SJCRH30 (cell line): Measurements from ENCODE around the gene ZNF367. TPM values are rescaled to one million over a fixed set of nuclear protein-coding genes. Genes with fewer than 3 reads are reported as not detected.
A peak's percentile ranks its signal among the peaks of the same experiment; 100 is the strongest.

ENCODE experiments used
- DNase-seq, 2 experiments: peaks; one replicate each; pipeline ENCODE4 v3.0.0-alpha.2; 2015 to 2020
- H3K27ac ChIP-seq: fragments of 250-450 bp; sonication (Bioruptor Pico); 2 replicates; pipeline ENCODE4 v1.5.1; 2020; ENCODE audit warnings: mild to moderate bottlenecking, moderate library complexity
- H3K27me3 ChIP-seq: fragments of 250-450 bp; sonication (Bioruptor Pico); 2 replicates; pipeline ENCODE4 v1.5.1; 2020; ENCODE audit warnings: mild to moderate bottlenecking, moderate library complexity
- H3K36me3 ChIP-seq: fragments of 250-450 bp; sonication (Bioruptor Pico); 2 replicates; pipeline ENCODE4 v1.5.1; 2020; ENCODE audit warnings: mild to moderate bottlenecking, moderate library complexity
- H3K4me1 ChIP-seq: fragments of 250-450 bp; sonication (Bioruptor Pico); 2 replicates; pipeline ENCODE4 v1.5.1; 2020; ENCODE audit warnings: mild to moderate bottlenecking, moderate library complexity
- H3K4me3 ChIP-seq: fragments of 250-450 bp; sonication (Bioruptor Pico); 2 replicates; pipeline ENCODE4 v1.5.1; 2020; ENCODE audit warnings: mild to moderate bottlenecking, moderate library complexity
- H3K9me3 ChIP-seq: fragments of 250-450 bp; sonication (Bioruptor Pico); replicated peaks from 2 replicates; pipeline ENCODE4 v1.5.1; 2020; ENCODE audit warnings: mild to moderate bottlenecking, moderate library complexity
- total RNA-seq: library from RNA; depleted of rRNA; stranded (reverse); fragments of >200 nt; shearing (Covaris generic); gene quantifications from 2 replicates; pipeline ENCODE4 v1.2.3, GENCODE V29; 2014; rRNA removed

Gene ZNF367
- 31.4 and 35.5 TPM in 2 replicates for total RNA-seq

GRCh38 chr9:96418083-96418919 lies at the start of gene ZNF367:
Gene ZNF367, minus strand, starts transcription at chr9:96418370. Its CDS starts 338 bp downstream, at chr9:96418032.
- peaks cover 5% of the 10 kb centered on the region for H3K36me3 ChIP-seq
- H3K4me1 ChIP-seq, result peaks cover 11% of the 10 kb centered on the region
- no peaks in the 10 kb centered on the region for H3K27me3 ChIP-seq
- peak within 1 kb of the TSS; percentile 92 for H3K27ac ChIP-seq
- H3K4me3 ChIP-seq, result peak within 1 kb of the TSS; percentile 90
- DNase-seq, result peak; percentile 98 to 99
- no peaks in the 10 kb centered on the region for H3K9me3 ChIP-seq

- Histone ChIP-seq H3K27ac (no peak overlapping the region), H3K36me3 (peaks cover 15% of the 10 kb centered on the region), H3K27me3 (no peaks in the 10 kb centered on the region)
Measured at GRCh38 chr9:96467784-96468183, 49.6 kb upstream of the ZNF367 start.

GRCh38 chr9:96464426-96464825 lies 46.3 kb upstream of the ZNF367 start:
- H3K36me3 ChIP-seq, result peaks cover 8% of the 10 kb centered on the region
- H3K4me1 ChIP-seq, result no peaks in the 10 kb centered on the region
- peak in 1 of 2 experiments; percentile 51 for DNase-seq
- H3K27ac ChIP-seq, result no peak overlapping the region
- H3K9me3 ChIP-seq, result no peaks in the 10 kb centered on the region
- H3K27me3 ChIP-seq, result no peaks in the 10 kb centered on the region
- H3K4me3 ChIP-seq, result no peak overlapping the region

More at GRCh38 chr9:96467784-96468183, 49.6 kb upstream of the ZNF367 start:
- Histone ChIP-seq H3K4me1 (no peaks in the 10 kb centered on the region), H3K9me3 (no peaks in the 10 kb centered on the region), H3K4me3 (no peak overlapping the region)
- no peak for DNase-seq

GRCh38 chr9:96462541-96462940 lies 44.4 kb upstream of the ZNF367 start:
- H3K4me1 ChIP-seq, result no peaks in the 10 kb centered on the region
- H3K27me3 ChIP-seq, result no peaks in the 10 kb centered on the region
- H3K27ac ChIP-seq, result no peak overlapping the region
- no peak overlapping the region for H3K4me3 ChIP-seq
- no peak for DNase-seq
- no peaks in the 10 kb centered on the region for H3K9me3 ChIP-seq
- H3K36me3 ChIP-seq, result peaks cover 3% of the 10 kb centered on the region; the same call in 1 of the 2 replicates

GRCh38 chr9:96461336-96461735 lies 43.2 kb upstream of the ZNF367 start:
- Histone ChIP-seq H3K27ac (no peak overlapping the region), H3K36me3 (peaks cover 3% of the 10 kb centered on the region; the same call in 1 of the 2 replicates), H3K27me3 (no peaks in the 10 kb centered on the region), H3K9me3 (no peaks in the 10 kb centered on the region), H3K4me3 (no peak overlapping the region), H3K4me1 (no peaks in the 10 kb centered on the region)
- no peak for DNase-seq

- Histone ChIP-seq H3K27me3 (no peaks in the 10 kb centered on the region), H3K9me3 (no peaks in the 10 kb centered on the region), H3K4me3 (no peak overlapping the region), H3K27ac (no peak overlapping the region), H3K36me3 (peaks cover 3% of the 10 kb centered on the region; the same call in 1 of the 2 replicates), H3K4me1 (no peaks in the 10 kb centered on the region)
- DNase-seq, result no peak
Measured at GRCh38 chr9:96460882-96461281, 42.7 kb upstream of the ZNF367 start.

GRCh38 chr9:96460470-96460869 lies 42.3 kb upstream of the ZNF367 start:
- H3K27ac ChIP-seq, result no peak overlapping the region
- H3K4me1 ChIP-seq, result no peaks in the 10 kb centered on the region
- H3K27me3 ChIP-seq, result no peaks in the 10 kb centered on the region
- H3K36me3 ChIP-seq, result peaks cover 3% of the 10 kb centered on the region; the same call in 1 of the 2 replicates
- no peak overlapping the region for H3K4me3 ChIP-seq
- no peak for DNase-seq
- no peaks in the 10 kb centered on the region for H3K9me3 ChIP-seq

GRCh38 chr9:96459268-96460007 lies 41.3 kb upstream of the ZNF367 start:
- Histone ChIP-seq H3K4me3 (no peak overlapping the region), H3K4me1 (no peaks in the 10 kb centered on the region), H3K36me3 (peaks cover 3% of the 10 kb centered on the region; the same call in 1 of the 2 replicates), H3K27ac (no peak overlapping the region), H3K9me3 (no peaks in the 10 kb centered on the region), H3K27me3 (no peaks in the 10 kb centered on the region)
- no peak for DNase-seq

- H3K36me3 ChIP-seq, result peaks cover 3% of the 10 kb centered on the region; the same call in 1 of the 2 replicates
- H3K4me3 ChIP-seq, result no peak overlapping the region
- DNase-seq, result no peak
- no peaks in the 10 kb centered on the region for H3K27me3 ChIP-seq
- H3K27ac ChIP-seq, result no peak overlapping the region
- H3K4me1 ChIP-seq, result no peaks in the 10 kb centered on the region
- no peaks in the 10 kb centered on the region for H3K9me3 ChIP-seq
Measured at GRCh38 chr9:96458226-96458625, 40.1 kb upstream of the ZNF367 start.

GRCh38 chr9:96457266-96457665 lies 39.1 kb upstream of the ZNF367 start:
- Histone ChIP-seq H3K27me3 (no peaks in the 10 kb centered on the region), H3K4me1 (no peaks in the 10 kb centered on the region), H3K27ac (no peak overlapping the region), H3K36me3 (peaks cover 3% of the 10 kb centered on the region; the same call in 1 of the 2 replicates), H3K9me3 (no peaks in the 10 kb centered on the region), H3K4me3 (no peak overlapping the region)
- peak in 1 of 2 experiments; percentile 18 for DNase-seq

GRCh38 chr9:96453625-96454024 lies 35.5 kb upstream of the ZNF367 start:
- Histone ChIP-seq H3K4me3 (no peak overlapping the region), H3K27me3 (no peaks in the 10 kb centered on the region), H3K36me3 (no peaks in the 10 kb centered on the region), H3K27ac (no peak overlapping the region), H3K4me1 (peaks cover 7% of the 10 kb centered on the region; the same call in 1 of the 2 replicates), H3K9me3 (no peaks in the 10 kb centered on the region)
- DNase-seq, result no peak

- Histone ChIP-seq H3K4me1 (peaks cover 8% of the 10 kb centered on the region; the same call in 1 of the 2 replicates), H3K27me3 (no peaks in the 10 kb centered on the region), H3K36me3 (no peaks in the 10 kb centered on the region), H3K4me3 (peak overlapping the region; percentile 84), H3K9me3 (no peaks in the 10 kb centered on the region), H3K27ac (peak overlapping the region; percentile 25; the same call in 1 of the 2 replicates)
- DNase-seq, result peak; percentile 30 to 46
Measured at GRCh38 chr9:96450613-96451528, 32.7 kb upstream of the ZNF367 start.

GRCh38 chr9:96449845-96450612 lies 31.9 kb upstream of the ZNF367 start, which contains the start of gene HABP4:
Gene HABP4, plus strand, starts transcription at chr9:96450169. Its CDS starts 111 bp downstream, at chr9:96450280.
- peak within 1 kb of the TSS; percentile 25; the same call in 1 of the 2 replicates for H3K27ac ChIP-seq
- peaks cover 8% of the 10 kb centered on the region; the same call in 1 of the 2 replicates for H3K4me1 ChIP-seq
- H3K9me3 ChIP-seq, result no peaks in the 10 kb centered on the region
- H3K36me3 ChIP-seq, result no peaks in the 10 kb centered on the region
- DNase-seq, result peak; percentile 97 to 98
- no peaks in the 10 kb centered on the region for H3K27me3 ChIP-seq
- peak within 1 kb of the TSS; percentile 84 for H3K4me3 ChIP-seq
